ENCODE results near the gene FAM83D. TPM values are rescaled to one million over a fixed set of nuclear protein-coding genes. Genes with fewer than 3 reads are reported as not detected.

FAM83D gene
- total and polyA plus RNA-seq, 2 experiments from 2014 or later = 7.4 to 45.4 TPM

DNA sequence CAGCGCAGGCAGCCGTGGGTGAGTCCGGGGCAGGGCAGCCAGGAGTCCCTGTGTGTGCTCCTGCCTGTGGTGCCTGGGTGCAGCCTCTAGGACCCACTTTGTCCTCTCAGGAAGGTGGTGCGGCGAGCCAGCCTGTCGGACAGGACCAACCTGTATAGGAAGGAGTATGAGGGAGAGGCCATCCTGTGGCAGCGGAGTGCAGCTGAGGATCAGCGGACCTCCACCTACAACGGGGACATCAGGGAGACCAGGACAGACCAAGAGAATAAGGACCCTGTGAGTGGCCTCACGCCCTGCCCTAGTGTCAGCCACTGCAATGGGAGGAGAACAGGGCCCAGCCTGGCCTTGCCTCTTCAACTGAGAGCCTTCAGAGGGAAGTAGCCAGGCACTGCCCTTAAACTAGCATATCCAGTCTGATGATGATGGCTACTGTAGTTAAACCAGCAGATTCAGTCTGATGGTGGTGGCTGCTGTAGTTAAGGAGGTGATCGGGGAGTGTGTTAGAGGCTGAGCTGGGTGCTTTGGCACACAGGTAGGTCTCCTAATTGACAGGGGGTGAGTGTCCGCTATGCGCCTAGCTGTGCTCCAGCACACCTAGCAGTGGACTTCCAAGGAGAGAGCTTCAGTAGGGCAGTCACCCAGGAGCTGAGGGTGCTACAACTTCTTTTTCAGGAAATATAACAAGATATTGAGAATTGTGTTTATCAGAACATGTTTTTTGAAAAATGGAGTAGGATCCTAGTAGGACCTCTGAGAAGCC is 18.1 kb upstream of the FAM83D start:
- Histone ChIP-seq H3K27ac (no peak overlapping the region), H3K4me3 (no peak overlapping the region), H3K36me3 (no peaks in the 10 kb centered on the region), H3K9me3 (ENCODE audit: low read depth) (no peaks in the 10 kb centered on the region), H3K4me1 (ENCODE audit: low read depth) (no peaks in the 10 kb centered on the region), H3K27me3 (no peaks in the 10 kb centered on the region)
- no peak for DNase-seq (ENCODE audit: low read depth in 1 of 2, low spot score in 1 of 2)
- TF ChIP-seq, protein P1, sequence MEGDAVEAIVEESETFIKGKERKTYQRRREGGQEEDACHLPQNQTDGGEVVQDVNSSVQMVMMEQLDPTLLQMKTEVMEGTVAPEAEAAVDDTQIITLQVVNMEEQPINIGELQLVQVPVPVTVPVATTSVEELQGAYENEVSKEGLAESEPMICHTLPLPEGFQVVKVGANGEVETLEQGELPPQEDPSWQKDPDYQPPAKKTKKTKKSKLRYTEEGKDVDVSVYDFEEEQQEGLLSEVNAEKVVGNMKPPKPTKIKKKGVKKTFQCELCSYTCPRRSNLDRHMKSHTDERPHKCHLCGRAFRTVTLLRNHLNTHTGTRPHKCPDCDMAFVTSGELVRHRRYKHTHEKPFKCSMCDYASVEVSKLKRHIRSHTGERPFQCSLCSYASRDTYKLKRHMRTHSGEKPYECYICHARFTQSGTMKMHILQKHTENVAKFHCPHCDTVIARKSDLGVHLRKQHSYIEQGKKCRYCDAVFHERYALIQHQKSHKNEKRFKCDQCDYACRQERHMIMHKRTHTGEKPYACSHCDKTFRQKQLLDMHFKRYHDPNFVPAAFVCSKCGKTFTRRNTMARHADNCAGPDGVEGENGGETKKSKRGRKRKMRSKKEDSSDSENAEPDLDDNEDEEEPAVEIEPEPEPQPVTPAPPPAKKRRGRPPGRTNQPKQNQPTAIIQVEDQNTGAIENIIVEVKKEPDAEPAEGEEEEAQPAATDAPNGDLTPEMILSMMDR (IDR thresholded peaks at IDR 0.05; ENCODE audit: low read depth, low read length) = no peak

DNA sequence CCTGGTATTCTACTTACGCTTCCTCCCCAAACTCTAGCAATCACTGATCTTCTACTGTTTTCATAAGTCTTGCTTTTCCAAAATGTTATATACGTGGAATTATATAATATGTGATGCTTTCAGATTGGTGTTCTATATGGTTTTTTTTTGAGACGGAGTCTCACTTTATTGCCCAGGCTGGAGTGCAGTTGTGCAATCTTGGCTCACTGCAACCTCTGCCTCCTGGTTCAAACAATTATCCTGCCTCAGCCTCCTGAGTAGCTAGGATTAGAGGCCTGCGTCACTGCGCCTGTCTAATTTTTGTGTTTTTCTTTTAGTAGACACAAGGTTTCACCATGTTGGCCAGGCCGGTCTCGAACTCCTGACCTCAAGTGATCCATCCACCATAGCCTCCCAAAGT is 10.9 kb upstream of the FAM83D start:
- no peaks in the 10 kb centered on the region for H3K27me3 ChIP-seq

DNA sequence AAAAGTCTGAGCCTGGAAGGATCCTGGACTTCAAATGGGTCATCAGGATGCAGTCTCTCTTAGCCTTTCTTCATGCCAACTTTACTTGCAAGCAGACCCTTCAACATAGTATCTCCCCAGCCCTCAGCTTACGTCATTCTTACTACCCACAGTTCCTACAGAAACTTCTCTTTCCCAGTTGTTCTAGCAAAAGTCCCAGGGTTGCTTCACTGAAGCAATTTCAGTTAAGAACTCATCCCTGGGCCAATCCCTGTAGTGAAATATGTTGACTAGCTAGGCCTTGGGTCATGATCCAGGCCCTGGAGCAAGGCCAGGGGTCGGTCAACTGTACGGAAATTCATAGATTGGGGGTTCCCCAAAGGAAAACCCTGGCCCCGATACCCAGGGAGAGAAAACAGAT is 8.6 kb upstream of the FAM83D start:
- no peaks in the 10 kb centered on the region for H3K4me1 ChIP-seq (ENCODE audit: low read depth)
- no peak overlapping the region for H3K4me3 ChIP-seq
- DNase-seq (ENCODE audit: low read depth in 1 of 2, low spot score in 1 of 2) = no peak
- H3K27ac ChIP-seq = no peak overlapping the region
- no peaks in the 10 kb centered on the region for H3K36me3 ChIP-seq
- no peaks in the 10 kb centered on the region for H3K27me3 ChIP-seq
- H3K9me3 ChIP-seq (ENCODE audit: low read depth) = no peaks in the 10 kb centered on the region
- TF ChIP-seq, protein P1 (IDR thresholded peaks at IDR 0.05; ENCODE audit: low read depth, low read length) = no peak

More for the DNA sequence above, 10.9 kb upstream of the FAM83D start:
- H3K36me3 ChIP-seq = no peaks in the 10 kb centered on the region
- no peak overlapping the region for H3K27ac ChIP-seq
- no peaks in the 10 kb centered on the region for H3K4me1 ChIP-seq (ENCODE audit: low read depth)
- TF ChIP-seq, protein P1 (IDR thresholded peaks at IDR 0.05; ENCODE audit: low read depth, low read length) = no peak
- no peak for DNase-seq (ENCODE audit: low read depth in 1 of 2, low spot score in 1 of 2)
- no peaks in the 10 kb centered on the region for H3K9me3 ChIP-seq (ENCODE audit: low read depth)
- no peak overlapping the region for H3K4me3 ChIP-seq

DNA sequence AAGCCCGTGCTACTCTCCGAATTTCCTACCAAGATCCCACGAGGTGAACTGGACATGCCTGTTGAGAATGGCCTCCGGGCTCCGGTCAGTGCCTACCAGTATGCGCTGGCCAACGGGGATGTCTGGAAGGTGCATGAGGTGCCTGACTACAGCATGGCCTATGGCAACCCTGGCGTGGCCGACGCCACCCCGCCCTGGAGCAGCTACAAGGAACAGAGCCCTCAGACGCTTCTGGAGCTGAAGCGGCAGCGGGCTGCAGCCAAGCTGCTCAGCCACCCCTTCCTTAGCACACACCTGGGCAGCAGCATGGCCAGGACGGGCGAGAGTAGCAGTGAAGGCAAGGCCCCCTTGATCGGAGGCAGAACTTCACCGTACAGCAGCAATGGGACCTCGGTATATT is 8.0 kb upstream of the FAM83D start:
- H3K36me3 ChIP-seq = no peaks in the 10 kb centered on the region
- DNase-seq (ENCODE audit: low read depth in 1 of 2, low spot score in 1 of 2) = no peak
- H3K4me3 ChIP-seq = no peak overlapping the region
- no peaks in the 10 kb centered on the region for H3K4me1 ChIP-seq (ENCODE audit: low read depth)
- no peaks in the 10 kb centered on the region for H3K27me3 ChIP-seq
- H3K9me3 ChIP-seq (ENCODE audit: low read depth) = no peaks in the 10 kb centered on the region
- TF ChIP-seq, protein P1 (IDR thresholded peaks at IDR 0.05; ENCODE audit: low read depth, low read length) = no peak
- H3K27ac ChIP-seq = no peak overlapping the region

DNA sequence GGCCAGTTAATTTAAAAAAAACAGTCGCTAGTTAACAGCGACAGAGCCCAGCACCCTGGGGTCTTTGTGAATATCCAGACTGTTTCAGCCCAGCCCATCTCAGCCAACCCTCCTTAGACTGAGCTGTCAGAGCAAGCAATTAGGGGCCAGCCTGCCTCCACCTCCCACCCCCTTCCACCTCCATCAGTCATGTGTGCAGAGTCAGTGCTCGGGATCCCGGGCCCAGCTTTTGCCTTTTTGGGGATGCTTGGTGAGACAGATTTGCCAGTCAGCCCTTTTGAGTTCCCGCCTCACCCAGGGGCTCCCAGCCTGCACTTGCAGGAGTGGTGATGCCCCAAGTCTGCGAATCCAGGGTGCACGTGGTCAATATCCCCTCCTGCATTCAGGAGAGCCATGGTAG is 6.5 kb upstream of the FAM83D start:
- no peaks in the 10 kb centered on the region for H3K27me3 ChIP-seq
- H3K4me1 ChIP-seq (ENCODE audit: low read depth) = no peaks in the 10 kb centered on the region
- TF ChIP-seq, protein P1 (IDR thresholded peaks at IDR 0.05; ENCODE audit: low read depth, low read length) = no peak
- no peaks in the 10 kb centered on the region for H3K9me3 ChIP-seq (ENCODE audit: low read depth)
- H3K27ac ChIP-seq = no peak overlapping the region
- DNase-seq (ENCODE audit: low read depth in 1 of 2, low spot score in 1 of 2) = no peak
- H3K36me3 ChIP-seq = no peaks in the 10 kb centered on the region
- H3K4me3 ChIP-seq = no peak overlapping the region

Data from cardiac muscle cell (in vitro differentiated cells and primary cell).